ENCODE results near the gene UBR2. TPM values are rescaled to one million over a fixed set of nuclear protein-coding genes. Genes with fewer than 3 reads are reported as not detected.

The UBR2 gene
- total and polyA plus RNA-seq, 2 of the 13 experiments (the other 11 are each of a cell fraction or from before 2014, with no cell fraction given): 17.6 to 29.3 TPM

DNA sequence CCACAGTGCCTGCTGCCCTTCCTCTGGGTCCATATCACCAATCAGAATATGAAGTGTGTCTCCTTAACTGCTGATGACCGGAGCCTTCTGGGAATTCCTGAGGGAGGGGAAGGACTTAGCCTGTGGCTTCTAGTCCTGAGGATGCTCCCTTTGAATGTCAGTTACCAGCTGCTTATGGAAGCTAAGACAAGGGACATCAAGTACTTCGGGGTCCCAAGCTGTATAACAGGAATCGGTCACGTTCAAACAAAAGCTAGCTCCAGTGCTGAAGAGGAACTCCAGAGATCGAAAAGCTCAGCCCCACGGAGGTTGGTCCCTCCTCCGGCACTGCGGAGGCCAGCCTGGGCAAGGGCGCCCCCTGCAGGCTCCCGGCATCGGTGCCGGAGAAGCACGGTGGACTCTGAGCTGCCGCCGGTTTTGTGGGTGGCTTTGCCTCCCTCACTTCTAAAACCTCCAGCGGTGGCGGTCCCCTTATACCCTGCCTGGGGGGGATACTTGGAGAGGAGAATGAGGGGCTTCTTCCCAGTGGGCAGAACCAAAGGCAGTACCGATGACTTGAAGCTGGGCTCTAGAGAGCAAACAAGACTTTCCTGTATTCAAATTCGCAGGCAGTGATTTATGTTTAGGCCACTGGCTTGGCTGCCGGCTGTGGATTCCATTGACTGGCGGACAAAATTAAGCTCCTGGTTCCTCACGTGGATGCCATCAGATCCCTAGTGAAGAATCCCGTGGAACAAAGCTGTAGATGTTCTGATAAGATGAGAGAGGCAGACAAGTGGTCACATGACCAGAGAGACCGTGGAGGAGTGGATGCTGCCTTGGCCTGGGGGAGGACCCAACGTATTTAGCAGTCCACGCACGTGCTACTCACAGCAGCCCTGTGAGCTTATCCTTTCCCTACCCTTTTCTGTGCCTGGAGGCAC is 16.2 kb upstream of the UBR2 start (continued):
- TF ChIP-seq, protein P1, sequence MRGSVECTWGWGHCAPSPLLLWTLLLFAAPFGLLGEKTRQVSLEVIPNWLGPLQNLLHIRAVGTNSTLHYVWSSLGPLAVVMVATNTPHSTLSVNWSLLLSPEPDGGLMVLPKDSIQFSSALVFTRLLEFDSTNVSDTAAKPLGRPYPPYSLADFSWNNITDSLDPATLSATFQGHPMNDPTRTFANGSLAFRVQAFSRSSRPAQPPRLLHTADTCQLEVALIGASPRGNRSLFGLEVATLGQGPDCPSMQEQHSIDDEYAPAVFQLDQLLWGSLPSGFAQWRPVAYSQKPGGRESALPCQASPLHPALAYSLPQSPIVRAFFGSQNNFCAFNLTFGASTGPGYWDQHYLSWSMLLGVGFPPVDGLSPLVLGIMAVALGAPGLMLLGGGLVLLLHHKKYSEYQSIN (CRISPR knock-in tag; IDR thresholded peaks at IDR 0.05; ENCODE audit: borderline replicate concordance): no peak
- TF ChIP-seq, protein P2, sequence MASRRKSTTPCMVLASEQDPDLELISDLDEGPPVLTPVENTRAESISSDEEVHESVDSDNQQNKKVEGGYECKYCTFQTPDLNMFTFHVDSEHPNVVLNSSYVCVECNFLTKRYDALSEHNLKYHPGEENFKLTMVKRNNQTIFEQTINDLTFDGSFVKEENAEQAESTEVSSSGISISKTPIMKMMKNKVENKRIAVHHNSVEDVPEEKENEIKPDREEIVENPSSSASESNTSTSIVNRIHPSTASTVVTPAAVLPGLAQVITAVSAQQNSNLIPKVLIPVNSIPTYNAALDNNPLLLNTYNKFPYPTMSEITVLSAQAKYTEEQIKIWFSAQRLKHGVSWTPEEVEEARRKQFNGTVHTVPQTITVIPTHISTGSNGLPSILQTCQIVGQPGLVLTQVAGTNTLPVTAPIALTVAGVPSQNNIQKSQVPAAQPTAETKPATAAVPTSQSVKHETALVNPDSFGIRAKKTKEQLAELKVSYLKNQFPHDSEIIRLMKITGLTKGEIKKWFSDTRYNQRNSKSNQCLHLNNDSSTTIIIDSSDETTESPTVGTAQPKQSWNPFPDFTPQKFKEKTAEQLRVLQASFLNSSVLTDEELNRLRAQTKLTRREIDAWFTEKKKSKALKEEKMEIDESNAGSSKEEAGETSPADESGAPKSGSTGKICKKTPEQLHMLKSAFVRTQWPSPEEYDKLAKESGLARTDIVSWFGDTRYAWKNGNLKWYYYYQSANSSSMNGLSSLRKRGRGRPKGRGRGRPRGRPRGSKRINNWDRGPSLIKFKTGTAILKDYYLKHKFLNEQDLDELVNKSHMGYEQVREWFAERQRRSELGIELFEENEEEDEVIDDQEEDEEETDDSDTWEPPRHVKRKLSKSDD (CRISPR knock-in tag; IDR thresholded peaks at IDR 0.05; ENCODE audit: low read depth): no peak
- TF ChIP-seq ZSCAN12 (CRISPR knock-in tag; IDR thresholded peaks at IDR 0.05) (no peak), ZNF549 (CRISPR knock-in tag; IDR thresholded peaks at IDR 0.05) (no peak), U2AF1 (optimal IDR thresholded peaks at IDR 0.05; ENCODE audit: low read depth, low read length) (no peak), LCORL (IDR thresholded peaks at IDR 0.05) (no peak), LCORL (CRISPR knock-in tag; IDR thresholded peaks at IDR 0.05) (no peak), ZFP62 (CRISPR knock-in tag; IDR thresholded peaks at IDR 0.05) (no peak), RFX5 (IDR thresholded peaks at IDR 0.05; ENCODE audit: low read depth, low read length) (no peak), CREB1 (IDR thresholded peaks at IDR 0.05) (no peak), CREB1 (CRISPR knock-in tag; IDR thresholded peaks at IDR 0.05) (no peak), POGZ (CRISPR knock-in tag; IDR thresholded peaks at IDR 0.05) (peak; percentile 79), ZNF841 (CRISPR knock-in tag; IDR thresholded peaks at IDR 0.05; ENCODE audit: borderline replicate concordance) (no peak)
- TF ChIP-seq, protein P3, sequence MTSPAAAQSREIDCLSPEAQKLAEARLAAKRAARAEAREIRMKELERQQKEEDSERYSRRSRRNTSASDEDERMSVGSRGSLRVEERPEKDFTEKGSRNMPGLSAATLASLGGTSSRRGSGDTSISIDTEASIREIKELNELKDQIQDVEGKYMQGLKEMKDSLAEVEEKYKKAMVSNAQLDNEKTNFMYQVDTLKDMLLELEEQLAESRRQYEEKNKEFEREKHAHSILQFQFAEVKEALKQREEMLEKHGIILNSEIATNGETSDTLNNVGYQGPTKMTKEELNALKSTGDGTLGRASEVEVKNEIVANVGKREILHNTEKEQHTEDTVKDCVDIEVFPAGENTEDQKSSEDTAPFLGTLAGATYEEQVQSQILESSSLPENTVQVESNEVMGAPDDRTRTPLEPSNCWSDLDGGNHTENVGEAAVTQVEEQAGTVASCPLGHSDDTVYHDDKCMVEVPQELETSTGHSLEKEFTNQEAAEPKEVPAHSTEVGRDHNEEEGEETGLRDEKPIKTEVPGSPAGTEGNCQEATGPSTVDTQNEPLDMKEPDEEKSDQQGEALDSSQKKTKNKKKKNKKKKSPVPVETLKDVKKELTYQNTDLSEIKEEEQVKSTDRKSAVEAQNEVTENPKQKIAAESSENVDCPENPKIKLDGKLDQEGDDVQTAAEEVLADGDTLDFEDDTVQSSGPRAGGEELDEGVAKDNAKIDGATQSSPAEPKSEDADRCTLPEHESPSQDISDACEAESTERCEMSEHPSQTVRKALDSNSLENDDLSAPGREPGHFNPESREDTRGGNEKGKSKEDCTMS (CRISPR knock-in tag; conservative IDR thresholded peaks at IDR 0.05): no peak
- TF ChIP-seq, protein P4, sequence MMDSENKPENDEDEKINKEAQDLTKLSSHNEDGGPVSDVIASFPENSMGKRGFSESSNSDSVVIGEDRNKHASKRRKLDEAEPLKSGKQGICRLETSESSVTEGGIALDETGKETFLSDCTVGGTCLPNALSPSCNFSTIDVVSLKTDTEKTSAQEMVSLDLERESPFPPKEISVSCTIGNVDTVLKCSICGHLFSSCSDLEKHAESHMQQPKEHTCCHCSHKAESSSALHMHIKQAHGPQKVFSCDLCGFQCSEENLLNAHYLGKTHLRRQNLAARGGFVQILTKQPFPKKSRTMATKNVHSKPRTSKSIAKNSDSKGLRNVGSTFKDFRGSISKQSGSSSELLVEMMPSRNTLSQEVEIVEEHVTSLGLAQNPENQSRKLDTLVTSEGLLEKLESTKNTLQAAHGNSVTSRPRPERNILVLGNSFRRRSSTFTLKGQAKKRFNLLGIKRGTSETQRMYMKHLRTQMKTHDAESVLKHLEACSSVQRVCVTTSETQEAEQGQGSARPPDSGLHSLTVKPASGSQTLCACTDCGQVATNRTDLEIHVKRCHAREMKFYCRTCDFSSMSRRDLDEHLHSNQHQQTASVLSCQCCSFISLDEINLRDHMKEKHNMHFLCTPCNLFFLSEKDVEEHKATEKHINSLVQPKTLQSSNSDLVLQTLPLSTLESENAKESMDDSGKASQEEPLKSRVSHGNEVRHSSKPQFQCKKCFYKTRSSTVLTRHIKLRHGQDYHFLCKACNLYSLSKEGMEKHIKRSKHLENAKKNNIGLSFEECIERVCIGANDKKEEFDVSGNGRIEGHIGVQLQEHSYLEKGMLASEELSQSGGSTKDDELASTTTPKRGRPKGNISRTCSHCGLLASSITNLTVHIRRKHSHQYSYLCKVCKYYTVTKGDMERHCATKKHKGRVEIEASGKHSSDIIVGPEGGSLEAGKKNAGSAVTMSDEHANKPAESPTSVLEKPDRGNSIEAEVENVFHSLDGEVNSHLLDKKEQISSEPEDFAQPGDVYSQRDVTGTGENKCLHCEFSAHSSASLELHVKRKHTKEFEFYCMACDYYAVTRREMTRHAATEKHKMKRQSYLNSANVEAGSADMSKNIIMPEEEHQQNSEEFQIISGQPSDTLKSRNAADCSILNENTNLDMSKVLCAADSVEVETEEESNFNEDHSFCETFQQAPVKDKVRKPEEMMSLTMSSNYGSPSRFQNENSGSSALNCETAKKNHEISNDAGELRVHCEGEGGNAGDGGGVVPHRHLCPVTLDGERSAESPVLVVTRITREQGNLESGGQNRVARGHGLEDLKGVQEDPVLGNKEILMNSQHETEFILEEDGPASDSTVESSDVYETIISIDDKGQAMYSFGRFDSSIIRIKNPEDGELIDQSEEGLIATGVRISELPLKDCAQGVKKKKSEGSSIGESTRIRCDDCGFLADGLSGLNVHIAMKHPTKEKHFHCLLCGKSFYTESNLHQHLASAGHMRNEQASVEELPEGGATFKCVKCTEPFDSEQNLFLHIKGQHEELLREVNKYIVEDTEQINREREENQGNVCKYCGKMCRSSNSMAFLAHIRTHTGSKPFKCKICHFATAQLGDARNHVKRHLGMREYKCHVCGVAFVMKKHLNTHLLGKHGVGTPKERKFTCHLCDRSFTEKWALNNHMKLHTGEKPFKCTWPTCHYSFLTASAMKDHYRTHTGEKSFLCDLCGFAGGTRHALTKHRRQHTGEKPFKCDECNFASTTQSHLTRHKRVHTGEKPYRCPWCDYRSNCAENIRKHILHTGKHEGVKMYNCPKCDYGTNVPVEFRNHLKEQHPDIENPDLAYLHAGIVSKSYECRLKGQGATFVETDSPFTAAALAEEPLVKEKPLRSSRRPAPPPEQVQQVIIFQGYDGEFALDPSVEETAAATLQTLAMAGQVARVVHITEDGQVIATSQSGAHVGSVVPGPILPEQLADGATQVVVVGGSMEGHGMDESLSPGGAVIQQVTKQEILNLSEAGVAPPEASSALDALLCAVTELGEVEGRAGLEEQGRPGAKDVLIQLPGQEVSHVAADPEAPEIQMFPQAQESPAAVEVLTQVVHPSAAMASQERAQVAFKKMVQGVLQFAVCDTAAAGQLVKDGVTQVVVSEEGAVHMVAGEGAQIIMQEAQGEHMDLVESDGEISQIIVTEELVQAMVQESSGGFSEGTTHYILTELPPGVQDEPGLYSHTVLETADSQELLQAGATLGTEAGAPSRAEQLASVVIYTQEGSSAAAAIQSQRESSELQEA (CRISPR knock-in tag; IDR thresholded peaks at IDR 0.05; ENCODE audit: not compliant biosample characterization): no peak
